Keratinocyte (primary cell): ENCODE data around the gene CCT3. TPM values are rescaled to one million over a fixed set of nuclear protein-coding genes. Genes with fewer than 3 reads are reported as not detected.

ENCODE experiments used
- DNase-seq: peaks from one replicate; pipeline ENCODE4 v3.0.0-alpha.2; 2011; ENCODE audit warnings: low read depth, missing footprints, low spot score
- FAIRE-seq: peaks from 2 replicates; lab custom pipeline; 2011; peaks lifted over from hg19 to GRCh38; lab: Jason Lieb, UNC
- H2AFZ ChIP-seq: 2 replicates; pipeline ENCODE4 v1.6.0; 2012; ENCODE audit warnings: low read length, control low read depth, inconsistent platforms; ENCODE audit not compliant: control insufficient read depth
- H3K27ac ChIP-seq: 2 replicates; pipeline ENCODE4 v1.5.1; 2011; ENCODE audit warnings: low read length; ENCODE audit not compliant: control insufficient read depth, insufficient read depth
- H3K27me3 ChIP-seq: 3 replicates; pipeline ENCODE4 v1.6.0; 2011; ENCODE audit warnings: low read length; ENCODE audit not compliant: control insufficient read depth, insufficient read depth; ENCODE audit errors: extremely low read depth
- H3K36me3 ChIP-seq, 2 experiments: 2 replicates in 1 of 2; 3 replicates in 1 of 2; pipeline ENCODE4 v1.5.1; 2011; ENCODE audit warnings: low read length in 2 of 2, mild to moderate bottlenecking in 1 of 2; ENCODE audit not compliant: control insufficient read depth in 2 of 2, insufficient read depth in 2 of 2; ENCODE audit errors: extremely low read depth in 1 of 2
- H3K4me1 ChIP-seq: 3 replicates; pipeline ENCODE4 v1.5.1; 2011; ENCODE audit warnings: low read length; ENCODE audit not compliant: control insufficient read depth, insufficient read depth; ENCODE audit errors: extremely low read depth
- H3K4me2 ChIP-seq: 3 replicates; pipeline ENCODE4 v1.6.0; 2011; ENCODE audit warnings: low read depth, low read length; ENCODE audit not compliant: control insufficient read depth, insufficient read depth; ENCODE audit errors: extremely low read depth
- H3K4me3 ChIP-seq, 3 experiments: fragments of 200-600 bp in 1 of 3; sonication (generic) in 1 of 3; 2 replicates in 2 of 3; 3 replicates in 1 of 3; pipeline ENCODE4 v1.5.1; 2011 to 2016; ENCODE audit warnings: low read length in 3 of 3, mild to moderate bottlenecking in 3 of 3, control low read depth in 2 of 3, inconsistent platforms in 1 of 3, low read depth in 1 of 3, mixed read lengths in 1 of 3, mixed run types in 1 of 3, moderate library complexity in 1 of 3; ENCODE audit not compliant: control insufficient read depth in 2 of 3, insufficient read depth in 2 of 3; ENCODE audit errors: extremely low read depth in 1 of 3
- H3K79me2 ChIP-seq: 2 replicates; pipeline ENCODE4 v1.6.0; 2012; ENCODE audit warnings: low read length; ENCODE audit not compliant: control insufficient read depth, insufficient read depth
- H3K9ac ChIP-seq: 3 replicates; pipeline ENCODE4 v1.6.0; 2011; ENCODE audit warnings: low read length; ENCODE audit not compliant: control insufficient read depth, insufficient read depth; ENCODE audit errors: extremely low read depth
- H3K9me1 ChIP-seq: 3 replicates; pipeline ENCODE4 v1.6.0; 2011; ENCODE audit warnings: low read length; ENCODE audit not compliant: control insufficient read depth, insufficient read depth; ENCODE audit errors: extremely low read depth
- H3K9me3 ChIP-seq: 2 replicates; pipeline ENCODE4 v1.5.1; 2012; ENCODE audit warnings: low read depth, low read length; ENCODE audit not compliant: control insufficient read depth
- H4K20me1 ChIP-seq: 3 replicates; pipeline ENCODE4 v1.6.0; 2011; ENCODE audit warnings: low read length; ENCODE audit not compliant: control insufficient read depth, insufficient read depth; ENCODE audit errors: extremely low read depth
- EZH2 ChIP-seq: IDR thresholded peaks from one replicate; pipeline ENCODE4 v1.6.1; 2012; ENCODE audit warnings: inconsistent platforms, mild to moderate bottlenecking, low read length, moderate library complexity
- dilution Hi-C: fragments of 300-500 bp; cut with MboI; formaldehyde crosslinking; loops from one replicate; pipeline ENCODE4 v1.7.0; 2020; ENCODE audit warnings: low sequenced_read_pairs; ENCODE audit not compliant: extremely low pct_ligation_motif_present
- polyA plus RNA-seq, 5 experiments: library from polyadenylated mRNA; depleted of rRNA in 3 of 5; stranded (reverse) in 3 of 5; stranded (forward) in 1 of 5; unstranded in 1 of 5; fragments of >200 nt; gene quantifications; 1 replicate in 1 of 5; 2 replicates in 3 of 5; 3 replicates in 1 of 5; pipeline versions ENCODE4 v1.2.1 to v1.2.3, GENCODE V29; 2011 to 2012; ENCODE audit warnings: missing spikeins in 2 of 5, low read depth in 1 of 5, low replicate concordance in 1 of 5
- TF ChIP-seq, protein P1 (sequence below), 3 experiments: IDR thresholded peaks in 1 of 3; conservative IDR thresholded peaks in 1 of 3; optimal IDR thresholded peaks in 1 of 3; 2 replicates in 2 of 3; 3 replicates in 1 of 3; pipeline versions ENCODE3 to v1.5.1; 2011; ENCODE audit warnings: low read length in 3 of 3, mild to moderate bottlenecking in 3 of 3, moderate library complexity in 2 of 3, control low read depth in 1 of 3, inconsistent platforms in 1 of 3; ENCODE audit not compliant: insufficient read depth in 2 of 3; ENCODE audit errors: extremely low read depth in 1 of 3

The CCT3 gene
- polyA plus RNA-seq, 1 donor (not counting 4 experiments of a cell fraction or from before 2014, with no cell fraction given) = 530 TPM

DNA sequence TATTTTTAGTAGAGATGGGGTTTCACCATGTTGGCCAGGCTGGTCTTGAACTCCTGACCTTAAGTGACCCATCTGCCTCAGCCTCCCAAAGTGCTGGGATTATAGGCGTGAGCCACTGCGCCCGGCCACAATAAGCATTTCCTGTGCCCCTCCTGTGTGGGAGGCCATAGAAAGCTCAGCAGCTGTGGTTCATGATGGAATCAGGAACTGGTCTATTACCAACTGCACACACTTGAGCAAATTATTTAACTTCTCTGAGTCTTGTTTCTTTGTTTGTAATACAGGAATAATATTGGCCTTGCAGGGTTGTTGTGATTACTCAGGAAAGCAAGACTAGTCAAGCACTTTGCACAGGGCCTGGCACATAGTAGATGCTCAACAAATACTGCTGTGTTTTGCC is 45.9 kb upstream of the CCT3 start:
- Histone ChIP-seq H3K27me3 (peaks cover 19% of the 10 kb centered on the region), H3K36me3 (no peaks in the 10 kb centered on the region), H3K4me2 (no peak overlapping the region), H4K20me1 (no peaks in the 10 kb centered on the region), H3K79me2 (no peaks in the 10 kb centered on the region), H3K9me3 (no peaks in the 10 kb centered on the region), H3K27ac (no peak overlapping the region), H3K9ac (no peak overlapping the region), H3K4me3 (no peak overlapping the region), H3K4me1 (no peaks in the 10 kb centered on the region), H3K9me1 (no peaks in the 10 kb centered on the region), H2AFZ (no peak overlapping the region)
- DNase-seq (no peak), FAIRE-seq (no peak)
- TF ChIP-seq, protein P1, sequence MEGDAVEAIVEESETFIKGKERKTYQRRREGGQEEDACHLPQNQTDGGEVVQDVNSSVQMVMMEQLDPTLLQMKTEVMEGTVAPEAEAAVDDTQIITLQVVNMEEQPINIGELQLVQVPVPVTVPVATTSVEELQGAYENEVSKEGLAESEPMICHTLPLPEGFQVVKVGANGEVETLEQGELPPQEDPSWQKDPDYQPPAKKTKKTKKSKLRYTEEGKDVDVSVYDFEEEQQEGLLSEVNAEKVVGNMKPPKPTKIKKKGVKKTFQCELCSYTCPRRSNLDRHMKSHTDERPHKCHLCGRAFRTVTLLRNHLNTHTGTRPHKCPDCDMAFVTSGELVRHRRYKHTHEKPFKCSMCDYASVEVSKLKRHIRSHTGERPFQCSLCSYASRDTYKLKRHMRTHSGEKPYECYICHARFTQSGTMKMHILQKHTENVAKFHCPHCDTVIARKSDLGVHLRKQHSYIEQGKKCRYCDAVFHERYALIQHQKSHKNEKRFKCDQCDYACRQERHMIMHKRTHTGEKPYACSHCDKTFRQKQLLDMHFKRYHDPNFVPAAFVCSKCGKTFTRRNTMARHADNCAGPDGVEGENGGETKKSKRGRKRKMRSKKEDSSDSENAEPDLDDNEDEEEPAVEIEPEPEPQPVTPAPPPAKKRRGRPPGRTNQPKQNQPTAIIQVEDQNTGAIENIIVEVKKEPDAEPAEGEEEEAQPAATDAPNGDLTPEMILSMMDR (optimal IDR thresholded peaks at IDR 0.05 in 1 of 3, IDR thresholded peaks at IDR 0.05 in 1 of 3, conservative IDR thresholded peaks at IDR 0.05 in 1 of 3; ENCODE audit: extremely low read depth in 1 of 3, insufficient read depth in 2 of 3, low read length in 3 of 3) = no peak
- no peak for TF ChIP-seq EZH2
- dilution Hi-C loops = no loop called here

DNA sequence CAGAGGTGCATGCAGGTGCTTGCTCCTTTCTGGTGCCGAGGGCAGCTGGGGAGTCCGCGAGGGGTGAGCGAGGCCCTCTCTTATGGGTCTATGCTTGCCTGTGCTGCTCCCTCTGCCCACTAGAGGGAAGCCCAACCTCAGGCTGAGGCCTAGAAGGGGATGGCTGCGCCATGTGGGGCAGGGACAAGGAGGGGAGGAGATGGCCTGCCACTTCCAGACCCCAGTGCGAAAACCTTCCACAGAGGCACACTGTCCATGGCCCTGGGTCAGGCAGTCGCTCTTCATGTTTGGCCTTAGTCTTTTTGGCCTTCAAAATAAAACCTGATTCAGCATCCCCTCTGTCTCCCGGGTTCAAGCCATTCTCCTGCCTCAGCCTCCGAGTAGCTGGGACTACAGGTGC is 44.9 kb upstream of the CCT3 start:
- H3K9me3 ChIP-seq = no peaks in the 10 kb centered on the region
- FAIRE-seq = no peak
- no peak for TF ChIP-seq EZH2
- TF ChIP-seq, protein P1 (optimal IDR thresholded peaks at IDR 0.05 in 1 of 3, IDR thresholded peaks at IDR 0.05 in 1 of 3, conservative IDR thresholded peaks at IDR 0.05 in 1 of 3; ENCODE audit: extremely low read depth in 1 of 3, insufficient read depth in 2 of 3, low read length in 3 of 3) = peak; percentile 84 to 96 (median 95)
- H3K36me3 ChIP-seq = no peaks in the 10 kb centered on the region
- H3K4me3 ChIP-seq = no peak overlapping the region
- no peaks in the 10 kb centered on the region for H4K20me1 ChIP-seq
- no peak overlapping the region for H3K27ac ChIP-seq
- no peaks in the 10 kb centered on the region for H3K9me1 ChIP-seq
- no peak overlapping the region for H2AFZ ChIP-seq
- H3K79me2 ChIP-seq = no peaks in the 10 kb centered on the region
- peaks cover 9% of the 10 kb centered on the region for H3K27me3 ChIP-seq
- dilution Hi-C loops = no loop called here
- H3K4me1 ChIP-seq = no peaks in the 10 kb centered on the region
- no peak for DNase-seq
- H3K4me2 ChIP-seq = no peak overlapping the region
- no peak overlapping the region for H3K9ac ChIP-seq
